ENCODE measurements around the gene CHD8.

GRCh38 chr14:21505012-21505553 is 49.2 kb upstream of the CHD8 start:
- TF ChIP-seq CTCF (IDR thresholded peaks at IDR 0.05; ENCODE audit: low read length) (no peak), EZH2 (optimal IDR thresholded peaks at IDR 0.05; ENCODE audit: low read depth, low read length) (no peak), EZH2phosphoT487 (IDR thresholded peaks at IDR 0.05; ENCODE audit: low read length) (no peak)

Measured in MM.1S (cell line).